ENCODE data around the gene VAV1. TPM values are rescaled to one million over a fixed set of nuclear protein-coding genes. Genes with fewer than 3 reads are reported as not detected.
A peak's percentile ranks its signal among the peaks of the same experiment; 100 is the strongest.
"Not testable (repeated sequence)": the region's sequence is repeated elsewhere in the genome, so short reads cannot be mapped to it uniquely, and the experiment has no call there.

VAV1 gene
- total RNA-seq, 2 experiments from 2014 or later = 73.4 to 90.8 TPM

GRCh38 chr19:6821639-6822310 is 49.3 kb downstream of the VAV1 start:
- POLR2A ChIA-PET = no interaction called here
- CTCF ChIA-PET = no interaction called here
- H3K9me3 Mint-ChIP-seq (ENCODE audit: low read depth) = peaks cover 6% of the 10 kb centered on the region

GRCh38 chr19:6822311-6822670 is 49.8 kb downstream of the VAV1 start:
- ChIA-PET CTCF (no interaction called here), POLR2A (no interaction called here)
- H3K27me3 Mint-ChIP-seq = no peaks in the 10 kb centered on the region
- ATAC-seq = no peak
- peaks cover 6% of the 10 kb centered on the region for H3K9me3 Mint-ChIP-seq (ENCODE audit: low read depth)
- no peak overlapping the region for H3K27ac Mint-ChIP-seq
- intact Hi-C loops (cut with DNase I, micrococcal nuclease) = no loop called here
- peaks cover 5% of the 10 kb centered on the region for H3K4me1 Mint-ChIP-seq
- H3K36me3 Mint-ChIP-seq (ENCODE audit: low read depth) = peaks cover 66% of the 10 kb centered on the region
- no peak overlapping the region for H3K4me3 Mint-ChIP-seq
- no peak for DNase-seq

More at GRCh38 chr19:6821639-6822310, 49.3 kb downstream of the VAV1 start:
- H3K27ac Mint-ChIP-seq = no peak overlapping the region
- peak; percentile 15 for ATAC-seq
- DNase-seq = no peak
- intact Hi-C loops (cut with DNase I, micrococcal nuclease) = no loop called here
- H3K4me3 Mint-ChIP-seq = no peak overlapping the region
- peaks cover 64% of the 10 kb centered on the region for H3K36me3 Mint-ChIP-seq (ENCODE audit: low read depth)
- H3K27me3 Mint-ChIP-seq = no peaks in the 10 kb centered on the region
- peaks cover 9% of the 10 kb centered on the region for H3K4me1 Mint-ChIP-seq

GRCh38 chr19:6825076-6825774 is 52.7 kb downstream of the VAV1 start:
- ChIA-PET CTCF (no interaction called here), POLR2A (no interaction called here)
- Mint-ChIP-seq H3K36me3 (ENCODE audit: low read depth) (peaks cover 71% of the 10 kb centered on the region), H3K9me3 (ENCODE audit: low read depth) (no peaks in the 10 kb centered on the region), H3K4me3 (no peak overlapping the region), H3K4me1 (peaks cover 8% of the 10 kb centered on the region), H3K27me3 (no peaks in the 10 kb centered on the region), H3K27ac (no peak overlapping the region)
- intact Hi-C loops (cut with DNase I, micrococcal nuclease) = no loop called here
- ATAC-seq (no peak), DNase-seq (no peak)

GRCh38 chr19:6826281-6826920 is 53.9 kb downstream of the VAV1 start:
- H3K4me3 Mint-ChIP-seq = no peak overlapping the region
- H3K27me3 Mint-ChIP-seq = no peaks in the 10 kb centered on the region
- H3K27ac Mint-ChIP-seq = no peak overlapping the region
- no peak for DNase-seq
- ChIA-PET CTCF (no interaction called here), POLR2A (no interaction called here)
- H3K9me3 Mint-ChIP-seq (ENCODE audit: low read depth) = no peaks in the 10 kb centered on the region
- peaks cover 8% of the 10 kb centered on the region for H3K4me1 Mint-ChIP-seq
- no peak for ATAC-seq
- intact Hi-C loops (cut with DNase I, micrococcal nuclease) = no loop called here
- peaks cover 63% of the 10 kb centered on the region for H3K36me3 Mint-ChIP-seq (ENCODE audit: low read depth)

- ChIA-PET POLR2A (no interaction called here), CTCF (interaction anchor here (0.7 kb wide), 1 partner anchor 11 kb away, joined by 3 read pairs; no protein-coding TSS in a partner anchor)
- no peaks in the 10 kb centered on the region for H3K9me3 Mint-ChIP-seq (ENCODE audit: low read depth)
- intact Hi-C loops (cut with DNase I, micrococcal nuclease) = no loop called here
- peaks cover 71% of the 10 kb centered on the region for H3K36me3 Mint-ChIP-seq (ENCODE audit: low read depth)
- H3K27me3 Mint-ChIP-seq = no peaks in the 10 kb centered on the region
- peaks cover 8% of the 10 kb centered on the region for H3K4me1 Mint-ChIP-seq
- DNase-seq = no peak
- ATAC-seq = no peak
- H3K4me3 Mint-ChIP-seq = no peak overlapping the region
- no peak overlapping the region for H3K27ac Mint-ChIP-seq
These were observed 55.8 kb downstream of the VAV1 start for GRCh38 chr19:6828306-6828697.

GRCh38 chr19:6828698-6829633 is 56.5 kb downstream of the VAV1 start:
- peak; percentile 80 for DNase-seq
- no peaks in the 10 kb centered on the region for H3K27me3 Mint-ChIP-seq
- H3K4me3 Mint-ChIP-seq = no peak overlapping the region
- H3K9me3 Mint-ChIP-seq (ENCODE audit: low read depth) = no peaks in the 10 kb centered on the region
- H3K36me3 Mint-ChIP-seq (ENCODE audit: low read depth) = peaks cover 71% of the 10 kb centered on the region
- peak; percentile 91 for ATAC-seq
- intact Hi-C loops (cut with DNase I, micrococcal nuclease) = loop anchor here in 1 of 2 experiments (1.0 kb wide), 2 partner anchors 62 to 110 kb away; partner anchors contain the start of gene SH2D3A
- ChIA-PET POLR2A (no interaction called here), CTCF (no interaction called here)
- peak overlapping the region; percentile 72 for H3K27ac Mint-ChIP-seq
- H3K4me1 Mint-ChIP-seq = peaks cover 8% of the 10 kb centered on the region

GRCh38 chr19:6829829-6830228 is 57.3 kb downstream of the VAV1 start:
- ATAC-seq; POLR2A ChIA-PET; H3K4me3 Mint-ChIP-seq; H3K4me1 Mint-ChIP-seq; CTCF ChIA-PET; H3K27ac Mint-ChIP-seq; DNase-seq; H3K27me3 Mint-ChIP-seq; H3K9me3 Mint-ChIP-seq (ENCODE audit: low read depth): not testable (repeated sequence)
- H3K36me3 Mint-ChIP-seq (ENCODE audit: low read depth) = peaks cover 62% of the 10 kb centered on the region
- intact Hi-C loops (cut with DNase I, micrococcal nuclease) = loop anchor here in 1 of 2 experiments (1.0 kb wide), 2 partner anchors 63 to 111 kb away; partner anchors contain the start of gene SH2D3A

- H3K4me3 Mint-ChIP-seq; H3K9me3 Mint-ChIP-seq (ENCODE audit: low read depth); CTCF ChIA-PET; DNase-seq; H3K27ac Mint-ChIP-seq; H3K4me1 Mint-ChIP-seq; ATAC-seq; H3K27me3 Mint-ChIP-seq; intact Hi-C loops (cut with DNase I, micrococcal nuclease): not testable (repeated sequence)
- peaks cover 61% of the 10 kb centered on the region for H3K36me3 Mint-ChIP-seq (ENCODE audit: low read depth)
- POLR2A ChIA-PET = interaction anchor here (0.7 kb wide), 1 partner anchor 18 kb away, joined by 3 read pairs; no protein-coding TSS in a partner anchor
These were observed 58.6 kb downstream of the VAV1 start for GRCh38 chr19:6831084-6831483.

GRCh38 chr19:6832412-6832811 is 59.9 kb downstream of the VAV1 start:
- ChIA-PET CTCF (interaction anchor here (0.6 kb wide), 1 partner anchor 60 kb away, joined by 3 read pairs; the partner anchor contains the start of gene VAV1), POLR2A (no interaction called here)
- no peak for DNase-seq
- Mint-ChIP-seq H3K9me3 (ENCODE audit: low read depth) (no peaks in the 10 kb centered on the region), H3K4me1 (peaks cover 22% of the 10 kb centered on the region), H3K27me3 (no peaks in the 10 kb centered on the region), H3K4me3 (no peak overlapping the region), H3K27ac (peak overlapping the region; percentile 47), H3K36me3 (ENCODE audit: low read depth) (peaks cover 66% of the 10 kb centered on the region)
- intact Hi-C loops (cut with DNase I, micrococcal nuclease) = no loop called here
- no peak for ATAC-seq

- H3K36me3 Mint-ChIP-seq (ENCODE audit: low read depth) = peaks cover 65% of the 10 kb centered on the region
- H3K27me3 Mint-ChIP-seq = no peaks in the 10 kb centered on the region
- POLR2A ChIA-PET = no interaction called here
- ATAC-seq (no peak), DNase-seq (no peak)
- intact Hi-C loops (cut with DNase I, micrococcal nuclease) = no loop called here
- CTCF ChIA-PET = interaction anchor here (0.6 kb wide), 1 partner anchor 176 kb away, joined by 3 read pairs; no protein-coding TSS in a partner anchor
- H3K9me3 Mint-ChIP-seq (ENCODE audit: low read depth) = no peaks in the 10 kb centered on the region
- H3K4me1 Mint-ChIP-seq = peaks cover 29% of the 10 kb centered on the region
- no peak overlapping the region for H3K4me3 Mint-ChIP-seq
- no peak overlapping the region for H3K27ac Mint-ChIP-seq
These were observed 60.8 kb downstream of the VAV1 start for GRCh38 chr19:6833166-6833790.

GRCh38 chr19:6834433-6834832 is 61.9 kb downstream of the VAV1 start:
- CTCF ChIA-PET = no interaction called here
- intact Hi-C loops (cut with DNase I, micrococcal nuclease) = no loop called here
- ATAC-seq = no peak

More at GRCh38 chr19:6834433-6834832, 61.9 kb downstream of the VAV1 start:
- Mint-ChIP-seq H3K4me1 (peaks cover 24% of the 10 kb centered on the region), H3K27ac (no peak overlapping the region), H3K27me3 (no peaks in the 10 kb centered on the region), H3K9me3 (ENCODE audit: low read depth) (no peaks in the 10 kb centered on the region), H3K4me3 (no peak overlapping the region), H3K36me3 (ENCODE audit: low read depth) (peaks cover 57% of the 10 kb centered on the region)
- POLR2A ChIA-PET = interaction anchor here (0.6 kb wide), 1 partner anchor 248 kb away, joined by 3 read pairs; no protein-coding TSS in a partner anchor
- DNase-seq = no peak

Measured in activated CD4-positive, alpha-beta T cell treated with anti-CD3 and anti-CD28 coated beads for 36 hours (primary cell).